HepG2 (cell line): ENCODE measurements around the gene ST6GALNAC2. TPM values are rescaled to one million over a fixed set of nuclear protein-coding genes. Genes with fewer than 3 reads are reported as not detected.

ENCODE experiments used
- HDAC2 ChIP-seq: sonication (generic); formaldehyde crosslinking; IDR thresholded peaks from 2 replicates; pipeline ENCODE4 v1.4.0; 2020; ENCODE audit warnings: missing genetic modification reagents
- JDP2 ChIP-seq: sonication (generic); formaldehyde crosslinking; IDR thresholded peaks from 2 replicates; pipeline ENCODE4 v1.8.1; 2022; ENCODE audit warnings: missing genetic modification reagents, borderline replicate concordance
- KMT2B ChIP-seq: IDR thresholded peaks from 2 replicates; pipeline ENCODE4 v1.6.1; 2016; ENCODE audit warnings: missing genetic modification reagents, missing compliant biosample characterization
- MXD4 ChIP-seq: IDR thresholded peaks from 2 replicates; pipeline ENCODE4 v1.6.1; 2016; ENCODE audit warnings: mild to moderate bottlenecking, missing biosample characterization, missing genetic modification reagents
- NFATC3 ChIP-seq: sonication (generic); formaldehyde crosslinking; IDR thresholded peaks from 2 replicates; pipeline ENCODE4 v1.5.1; 2020; ENCODE audit warnings: mild to moderate bottlenecking, missing genetic modification reagents
- ZFX ChIP-seq: sonication (generic); formaldehyde crosslinking; IDR thresholded peaks from 2 replicates; pipeline ENCODE4 v1.4.0; 2020; ENCODE audit warnings: mild to moderate bottlenecking, low read depth, missing genetic modification reagents, moderate library complexity
- ZMYM3 ChIP-seq: sonication (generic); formaldehyde crosslinking; IDR thresholded peaks from 2 replicates; pipeline ENCODE4 v1.5.1; 2020; ENCODE audit warnings: mild to moderate bottlenecking, missing genetic modification reagents
- ZNF121 ChIP-seq: sonication (generic); formaldehyde crosslinking; IDR thresholded peaks from 2 replicates; pipeline ENCODE4 v1.5.0; 2020; ENCODE audit warnings: mild to moderate bottlenecking, missing genetic modification reagents
- ZNF501 ChIP-seq: sonication (generic); formaldehyde crosslinking; IDR thresholded peaks from 2 replicates; pipeline ENCODE4 v1.5.1; 2020; ENCODE audit warnings: mild to moderate bottlenecking, moderate library complexity, missing genetic modification reagents
- ZNF569 ChIP-seq: sonication (generic); formaldehyde crosslinking; IDR thresholded peaks from 2 replicates; pipeline ENCODE4 v1.5.0; 2020; ENCODE audit warnings: mild to moderate bottlenecking, missing genetic modification reagents, moderate library complexity, borderline replicate concordance
- ZNF589 ChIP-seq: sonication (generic); formaldehyde crosslinking; conservative IDR thresholded peaks from 2 replicates; pipeline ENCODE4 v1.8.0; 2022; ENCODE audit warnings: mild to moderate bottlenecking, moderate library complexity, missing genetic modification reagents
- ZNF678 ChIP-seq: sonication (generic); formaldehyde crosslinking; IDR thresholded peaks from 2 replicates; pipeline ENCODE4 v1.4.0; 2020; ENCODE audit warnings: mild to moderate bottlenecking, missing genetic modification reagents
- ZNF879 ChIP-seq: sonication (generic); formaldehyde crosslinking; IDR thresholded peaks from 2 replicates; pipeline ENCODE4 v1.8.1; 2023; ENCODE audit warnings: missing genetic modification reagents
- polyA plus RNA-seq, 8 experiments: library from polyadenylated mRNA; depleted of rRNA in 3 of 8; stranded (reverse) in 7 of 8; unstranded in 1 of 8; fragments of >200 nt; fragmentation: Illumina TruSeq in 4 of 8; extraction: Trizol in 4 of 8; gene quantifications; 2 replicates each; pipeline versions ENCODE4 v1.2.1 to v1.2.3, GENCODE V29; 2011 to 2016; ENCODE audit warnings: low read depth in 4 of 8, missing spikeins in 1 of 8, mixed read lengths in 1 of 8; ENCODE audit not compliant: insufficient read depth in 1 of 8
- total RNA-seq, 5 experiments: library from RNA; depleted of rRNA; stranded (reverse); fragments of >200 nt; fragmentation: Illumina TruSeq; extraction: Trizol; gene quantifications; 2 replicates each; pipeline ENCODE4 v1.2.3, GENCODE V29; 2016; ENCODE audit warnings: low read depth in 1 of 5
- TF ChIP-seq, protein P1 (sequence below): sonication (generic); formaldehyde crosslinking; IDR thresholded peaks from 2 replicates; pipeline ENCODE4 v1.8.0; 2022; ENCODE audit warnings: low read depth, missing genetic modification reagents
- TF ChIP-seq, protein P2 (sequence below): sonication (generic); formaldehyde crosslinking; IDR thresholded peaks from 2 replicates; pipeline ENCODE4 v1.5.0; 2020; ENCODE audit warnings: mild to moderate bottlenecking, missing genetic modification reagents
- TF ChIP-seq, protein P3 (sequence below): sonication (generic); formaldehyde crosslinking; IDR thresholded peaks from 2 replicates; pipeline ENCODE4 v1.4.0; 2020; ENCODE audit warnings: mild to moderate bottlenecking, missing genetic modification reagents
- TF ChIP-seq, protein P4 (sequence below): sonication (generic); formaldehyde crosslinking; IDR thresholded peaks from 2 replicates; pipeline ENCODE4 v1.5.1; 2020; ENCODE audit warnings: mild to moderate bottlenecking, missing genetic modification reagents, borderline replicate concordance
- TF ChIP-seq, protein P5 (sequence below): sonication (generic); formaldehyde crosslinking; IDR thresholded peaks from 2 replicates; pipeline ENCODE4 v1.9.0; 2021; ENCODE audit warnings: mild to moderate bottlenecking, missing genetic modification reagents
- TF ChIP-seq, protein P6 (sequence below): sonication (generic); formaldehyde crosslinking; IDR thresholded peaks from 2 replicates; pipeline ENCODE4 v1.4.0; 2020; ENCODE audit warnings: low read depth, mild to moderate bottlenecking, missing genetic modification reagents

ST6GALNAC2 gene
- total and polyA plus RNA-seq, 2 of the 13 experiments (the other 11 are each of a cell fraction or from before 2014, with no cell fraction given) = 0.12 to 0.49 TPM

DNA sequence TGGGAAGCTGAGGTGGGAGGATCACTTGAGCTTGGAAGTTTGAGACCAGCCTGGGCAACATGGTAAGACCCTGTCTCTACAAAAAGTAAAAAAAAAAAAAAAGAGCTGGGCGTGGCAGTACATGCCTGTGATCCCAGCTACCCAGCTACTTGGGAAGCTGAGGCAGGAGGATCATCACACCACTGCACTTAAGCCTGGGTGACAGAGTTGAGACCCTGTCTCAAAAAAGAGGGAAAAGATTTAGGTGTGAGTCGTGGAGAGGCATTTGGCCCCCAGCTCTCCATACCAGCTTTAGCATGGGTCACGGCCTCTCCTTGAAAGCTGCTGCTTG is 19.1 kb downstream of the ST6GALNAC2 start (continued):
- TF ChIP-seq, protein P1, sequence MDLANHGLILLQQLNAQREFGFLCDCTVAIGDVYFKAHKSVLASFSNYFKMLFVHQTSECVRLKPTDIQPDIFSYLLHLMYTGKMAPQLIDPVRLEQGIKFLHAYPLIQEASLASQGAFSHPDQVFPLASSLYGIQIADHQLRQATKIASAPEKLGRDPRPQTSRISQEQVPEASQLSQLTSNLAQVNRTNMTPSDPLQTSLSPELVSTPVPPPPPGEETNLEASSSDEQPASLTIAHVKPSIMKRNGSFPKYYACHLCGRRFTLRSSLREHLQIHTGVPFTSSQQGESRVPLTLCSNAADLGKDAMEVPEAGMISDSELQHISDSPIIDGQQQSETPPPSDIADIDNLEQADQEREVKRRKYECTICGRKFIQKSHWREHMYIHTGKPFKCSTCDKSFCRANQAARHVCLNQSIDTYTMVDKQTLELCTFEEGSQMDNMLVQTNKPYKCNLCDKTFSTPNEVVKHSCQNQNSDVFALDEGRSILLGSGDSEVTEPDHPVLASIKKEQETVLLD (CRISPR knock-in tag) = no peak
- TF ChIP-seq, protein P2, sequence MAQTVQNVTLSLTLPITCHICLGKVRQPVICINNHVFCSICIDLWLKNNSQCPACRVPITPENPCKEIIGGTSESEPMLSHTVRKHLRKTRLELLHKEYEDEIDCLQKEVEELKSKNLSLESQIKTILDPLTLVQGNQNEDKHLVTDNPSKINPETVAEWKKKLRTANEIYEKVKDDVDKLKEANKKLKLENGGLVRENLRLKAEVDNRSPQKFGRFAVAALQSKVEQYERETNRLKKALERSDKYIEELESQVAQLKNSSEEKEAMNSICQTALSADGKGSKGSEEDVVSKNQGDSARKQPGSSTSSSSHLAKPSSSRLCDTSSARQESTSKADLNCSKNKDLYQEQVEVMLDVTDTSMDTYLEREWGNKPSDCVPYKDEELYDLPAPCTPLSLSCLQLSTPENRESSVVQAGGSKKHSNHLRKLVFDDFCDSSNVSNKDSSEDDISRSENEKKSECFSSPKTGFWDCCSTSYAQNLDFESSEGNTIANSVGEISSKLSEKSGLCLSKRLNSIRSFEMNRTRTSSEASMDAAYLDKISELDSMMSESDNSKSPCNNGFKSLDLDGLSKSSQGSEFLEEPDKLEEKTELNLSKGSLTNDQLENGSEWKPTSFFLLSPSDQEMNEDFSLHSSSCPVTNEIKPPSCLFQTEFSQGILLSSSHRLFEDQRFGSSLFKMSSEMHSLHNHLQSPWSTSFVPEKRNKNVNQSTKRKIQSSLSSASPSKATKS (CRISPR knock-in tag) = no peak
- TF ChIP-seq ZNF121 (CRISPR knock-in tag) (0 out of 2 replicates have a peak, but pooled peaks have one; percentile 28), MXD4 (CRISPR knock-in tag) (no peak), ZMYM3 (CRISPR knock-in tag) (no peak), JDP2 (no peak), ZFX (CRISPR knock-in tag) (no peak), HDAC2 (CRISPR knock-in tag) (no peak), ZNF501 (CRISPR knock-in tag) (no peak), ZNF589 (CRISPR knock-in tag) (no peak), KMT2B (no peak), ZNF569 (no peak), NFATC3 (CRISPR knock-in tag) (no peak), ZNF678 (CRISPR knock-in tag) (no peak), ZNF879 (CRISPR knock-in tag) (no peak)
- TF ChIP-seq, protein P3, sequence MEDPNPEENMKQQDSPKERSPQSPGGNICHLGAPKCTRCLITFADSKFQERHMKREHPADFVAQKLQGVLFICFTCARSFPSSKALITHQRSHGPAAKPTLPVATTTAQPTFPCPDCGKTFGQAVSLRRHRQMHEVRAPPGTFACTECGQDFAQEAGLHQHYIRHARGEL (CRISPR knock-in tag) = no peak
- TF ChIP-seq, protein P4, sequence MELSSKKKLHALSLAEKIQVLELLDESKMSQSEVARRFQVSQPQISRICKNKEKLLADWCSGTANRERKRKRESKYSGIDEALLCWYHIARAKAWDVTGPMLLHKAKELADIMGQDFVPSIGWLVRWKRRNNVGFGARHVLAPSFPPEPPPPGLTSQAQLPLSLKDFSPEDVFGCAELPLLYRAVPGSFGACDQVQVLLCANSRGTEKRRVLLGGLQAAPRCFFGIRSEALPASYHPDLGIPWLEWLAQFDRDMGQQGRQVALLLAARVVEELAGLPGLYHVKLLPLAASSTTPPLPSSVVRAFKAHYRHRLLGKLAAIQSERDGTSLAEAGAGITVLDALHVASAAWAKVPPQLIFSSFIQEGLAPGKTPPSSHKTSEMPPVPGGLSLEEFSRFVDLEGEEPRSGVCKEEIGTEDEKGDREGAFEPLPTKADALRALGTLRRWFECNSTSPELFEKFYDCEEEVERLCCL (CRISPR knock-in tag) = no peak
- TF ChIP-seq, protein P5, sequence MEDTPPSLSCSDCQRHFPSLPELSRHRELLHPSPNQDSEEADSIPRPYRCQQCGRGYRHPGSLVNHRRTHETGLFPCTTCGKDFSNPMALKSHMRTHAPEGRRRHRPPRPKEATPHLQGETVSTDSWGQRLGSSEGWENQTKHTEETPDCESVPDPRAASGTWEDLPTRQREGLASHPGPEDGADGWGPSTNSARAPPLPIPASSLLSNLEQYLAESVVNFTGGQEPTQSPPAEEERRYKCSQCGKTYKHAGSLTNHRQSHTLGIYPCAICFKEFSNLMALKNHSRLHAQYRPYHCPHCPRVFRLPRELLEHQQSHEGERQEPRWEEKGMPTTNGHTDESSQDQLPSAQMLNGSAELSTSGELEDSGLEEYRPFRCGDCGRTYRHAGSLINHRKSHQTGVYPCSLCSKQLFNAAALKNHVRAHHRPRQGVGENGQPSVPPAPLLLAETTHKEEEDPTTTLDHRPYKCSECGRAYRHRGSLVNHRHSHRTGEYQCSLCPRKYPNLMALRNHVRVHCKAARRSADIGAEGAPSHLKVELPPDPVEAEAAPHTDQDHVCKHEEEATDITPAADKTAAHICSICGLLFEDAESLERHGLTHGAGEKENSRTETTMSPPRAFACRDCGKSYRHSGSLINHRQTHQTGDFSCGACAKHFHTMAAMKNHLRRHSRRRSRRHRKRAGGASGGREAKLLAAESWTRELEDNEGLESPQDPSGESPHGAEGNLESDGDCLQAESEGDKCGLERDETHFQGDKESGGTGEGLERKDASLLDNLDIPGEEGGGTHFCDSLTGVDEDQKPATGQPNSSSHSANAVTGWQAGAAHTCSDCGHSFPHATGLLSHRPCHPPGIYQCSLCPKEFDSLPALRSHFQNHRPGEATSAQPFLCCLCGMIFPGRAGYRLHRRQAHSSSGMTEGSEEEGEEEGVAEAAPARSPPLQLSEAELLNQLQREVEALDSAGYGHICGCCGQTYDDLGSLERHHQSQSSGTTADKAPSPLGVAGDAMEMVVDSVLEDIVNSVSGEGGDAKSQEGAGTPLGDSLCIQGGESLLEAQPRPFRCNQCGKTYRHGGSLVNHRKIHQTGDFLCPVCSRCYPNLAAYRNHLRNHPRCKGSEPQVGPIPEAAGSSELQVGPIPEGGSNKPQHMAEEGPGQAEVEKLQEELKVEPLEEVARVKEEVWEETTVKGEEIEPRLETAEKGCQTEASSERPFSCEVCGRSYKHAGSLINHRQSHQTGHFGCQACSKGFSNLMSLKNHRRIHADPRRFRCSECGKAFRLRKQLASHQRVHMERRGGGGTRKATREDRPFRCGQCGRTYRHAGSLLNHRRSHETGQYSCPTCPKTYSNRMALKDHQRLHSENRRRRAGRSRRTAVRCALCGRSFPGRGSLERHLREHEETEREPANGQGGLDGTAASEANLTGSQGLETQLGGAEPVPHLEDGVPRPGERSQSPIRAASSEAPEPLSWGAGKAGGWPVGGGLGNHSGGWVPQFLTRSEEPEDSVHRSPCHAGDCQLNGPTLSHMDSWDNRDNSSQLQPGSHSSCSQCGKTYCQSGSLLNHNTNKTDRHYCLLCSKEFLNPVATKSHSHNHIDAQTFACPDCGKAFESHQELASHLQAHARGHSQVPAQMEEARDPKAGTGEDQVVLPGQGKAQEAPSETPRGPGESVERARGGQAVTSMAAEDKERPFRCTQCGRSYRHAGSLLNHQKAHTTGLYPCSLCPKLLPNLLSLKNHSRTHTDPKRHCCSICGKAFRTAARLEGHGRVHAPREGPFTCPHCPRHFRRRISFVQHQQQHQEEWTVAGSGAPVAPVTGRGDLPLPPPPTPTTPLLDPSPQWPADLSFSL (CRISPR knock-in tag) = no peak
- TF ChIP-seq, protein P6, sequence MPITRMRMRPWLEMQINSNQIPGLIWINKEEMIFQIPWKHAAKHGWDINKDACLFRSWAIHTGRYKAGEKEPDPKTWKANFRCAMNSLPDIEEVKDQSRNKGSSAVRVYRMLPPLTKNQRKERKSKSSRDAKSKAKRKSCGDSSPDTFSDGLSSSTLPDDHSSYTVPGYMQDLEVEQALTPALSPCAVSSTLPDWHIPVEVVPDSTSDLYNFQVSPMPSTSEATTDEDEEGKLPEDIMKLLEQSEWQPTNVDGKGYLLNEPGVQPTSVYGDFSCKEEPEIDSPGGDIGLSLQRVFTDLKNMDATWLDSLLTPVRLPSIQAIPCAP (CRISPR knock-in tag) = no peak
